Stimulated activated CD8-positive, alpha-beta memory T cell treated with anti-CD3 and anti-CD28 coated beads, Interleukin-12 subunit alpha, Interleukin-12 subunit beta, amount 100 ng/mL, for 1 hour (primary cell): ENCODE results near the gene TCF25.
"Not testable (repeated sequence)": the region's sequence is repeated elsewhere in the genome, so short reads cannot be mapped to it uniquely, and the experiment has no call there.

Experiments used
- DNase-seq: peaks from one replicate; pipeline ENCODE4 v3.0.0-alpha.2; 2020; ENCODE audit warnings: low read depth

Gene TCF25

GRCh38 chr16:89921131-89921701 is 47.8 kb downstream of the TCF25 start:
- DNase-seq = no peak

GRCh38 chr16:89921702-89922476 is 48.5 kb downstream of the TCF25 start:
- no peak for DNase-seq

DNA sequence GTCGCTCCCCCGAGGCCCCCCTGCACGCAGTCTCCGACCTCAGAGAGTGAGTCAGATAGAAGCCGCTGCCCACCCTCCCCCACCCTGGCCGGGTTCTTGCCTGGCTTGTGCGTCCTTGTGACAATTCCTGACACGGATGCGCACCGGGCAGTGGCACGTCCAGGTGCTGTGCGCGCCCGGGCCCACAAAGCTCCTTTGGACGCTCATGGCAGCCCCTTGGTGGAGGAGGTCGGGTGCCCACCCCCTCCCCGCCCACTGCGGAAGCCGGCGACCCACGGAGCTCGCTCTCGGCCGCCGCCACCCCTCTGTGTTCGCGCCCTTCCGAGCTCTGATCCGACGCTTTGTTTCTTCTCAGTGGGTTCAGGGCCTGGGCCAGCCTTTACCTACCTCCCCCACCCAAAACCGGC is 49.1 kb downstream of the TCF25 start:
- DNase-seq = no peak

DNA sequence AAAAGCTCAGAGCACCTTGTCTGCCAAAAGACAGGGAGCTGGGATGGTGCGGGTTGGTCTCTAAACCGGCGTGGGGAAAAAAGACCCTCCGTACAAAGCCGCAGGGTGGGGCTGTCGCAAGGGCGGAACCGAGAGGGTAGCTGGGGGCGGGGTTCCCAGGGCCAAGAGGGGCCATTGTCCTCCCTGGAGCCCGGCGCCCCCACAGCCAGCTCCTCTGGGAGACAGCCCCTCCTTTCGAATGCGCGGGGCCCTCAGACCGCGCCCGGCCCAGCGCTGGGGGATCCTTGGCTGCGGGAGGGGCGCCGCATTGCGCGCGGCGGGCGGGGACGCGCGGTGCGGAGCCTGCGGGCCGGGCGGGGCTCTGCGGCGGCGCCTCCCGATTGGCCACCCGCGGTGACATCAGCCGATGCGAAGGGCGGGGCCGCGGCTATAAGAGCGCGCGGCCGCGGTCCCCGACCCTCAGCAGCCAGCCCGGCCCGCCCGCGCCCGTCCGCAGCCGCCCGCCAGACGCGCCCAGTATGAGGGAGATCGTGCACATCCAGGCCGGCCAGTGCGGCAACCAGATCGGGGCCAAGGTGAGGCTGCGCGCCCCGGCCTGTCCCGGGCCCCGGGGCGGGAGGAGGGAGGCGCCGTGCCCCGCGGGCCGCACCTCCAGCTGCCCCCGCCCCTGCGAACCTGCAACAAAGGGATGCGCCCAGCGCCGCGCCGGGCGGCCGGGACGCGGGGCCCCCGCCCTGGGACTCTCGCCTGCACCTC is 49.7 kb downstream of the TCF25 start, which contains the start of gene TUBB3:
TSS of gene TUBB3 (plus strand) at position 459 of the 756 bp plus-strand sequence. CDS start at position 519, 60 bp downstream.
- DNase-seq = no peak

GRCh38 chr16:89923640-89924296 is 50.4 kb downstream of the TCF25 start:
- DNase-seq = no peak

- no peak for DNase-seq
Observed at GRCh38 chr16:89924297-89924924, 51.0 kb downstream of the TCF25 start.

GRCh38 chr16:89924925-89925307 is 51.5 kb downstream of the TCF25 start:
- no peak for DNase-seq

DNA sequence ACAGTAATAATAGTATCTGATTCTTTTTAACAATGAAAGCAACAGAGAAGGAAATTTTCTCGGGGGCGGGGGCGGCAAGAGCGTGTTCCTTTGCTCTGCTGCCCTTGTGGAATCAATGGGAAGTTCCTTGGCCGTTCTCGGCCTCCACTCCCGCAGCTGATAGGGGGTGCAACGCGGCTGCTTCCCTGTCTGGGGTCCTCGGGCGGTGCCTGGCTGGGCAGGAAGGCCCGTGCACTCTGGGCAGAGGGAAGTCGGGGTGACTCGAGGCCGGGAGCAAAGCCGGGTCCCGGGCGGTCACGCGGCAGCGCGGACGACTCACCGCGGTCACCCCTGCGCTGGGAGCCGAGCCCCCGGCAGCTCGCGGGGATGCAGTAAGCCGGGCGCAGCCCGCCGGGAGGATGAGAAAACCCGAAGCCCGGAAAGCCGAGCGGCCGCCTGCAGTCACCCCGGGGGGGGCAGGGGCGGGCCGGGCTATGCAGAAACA is 52.2 kb downstream of the TCF25 start:
- no peak for DNase-seq

GRCh38 chr16:89931305-89931896 is 58.0 kb downstream of the TCF25 start:
- no peak for DNase-seq

DNA sequence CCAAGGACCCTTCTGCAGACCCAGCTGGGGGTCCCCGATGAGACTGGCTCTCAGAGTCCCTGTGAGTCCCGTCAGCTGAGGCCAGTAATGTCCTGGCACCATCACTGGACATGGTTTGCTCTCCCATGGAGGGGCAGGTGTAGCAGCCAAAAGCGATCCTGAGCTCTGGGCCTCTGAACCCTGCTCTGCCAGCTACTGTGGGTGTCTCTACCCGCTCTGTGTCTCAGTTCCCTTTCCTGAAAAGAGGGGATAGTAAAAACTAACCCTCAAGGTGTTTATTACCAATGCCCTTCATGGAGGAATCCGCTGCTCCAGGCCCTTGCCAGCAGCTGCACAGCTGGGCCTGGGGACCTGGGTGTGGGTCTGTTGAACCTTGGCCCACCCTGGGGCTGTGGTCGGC is 58.6 kb downstream of the TCF25 start:
- DNase-seq = no peak

- not testable (repeated sequence) for DNase-seq
Observed at GRCh38 chr16:89934019-89934418, 60.6 kb downstream of the TCF25 start.

DNA sequence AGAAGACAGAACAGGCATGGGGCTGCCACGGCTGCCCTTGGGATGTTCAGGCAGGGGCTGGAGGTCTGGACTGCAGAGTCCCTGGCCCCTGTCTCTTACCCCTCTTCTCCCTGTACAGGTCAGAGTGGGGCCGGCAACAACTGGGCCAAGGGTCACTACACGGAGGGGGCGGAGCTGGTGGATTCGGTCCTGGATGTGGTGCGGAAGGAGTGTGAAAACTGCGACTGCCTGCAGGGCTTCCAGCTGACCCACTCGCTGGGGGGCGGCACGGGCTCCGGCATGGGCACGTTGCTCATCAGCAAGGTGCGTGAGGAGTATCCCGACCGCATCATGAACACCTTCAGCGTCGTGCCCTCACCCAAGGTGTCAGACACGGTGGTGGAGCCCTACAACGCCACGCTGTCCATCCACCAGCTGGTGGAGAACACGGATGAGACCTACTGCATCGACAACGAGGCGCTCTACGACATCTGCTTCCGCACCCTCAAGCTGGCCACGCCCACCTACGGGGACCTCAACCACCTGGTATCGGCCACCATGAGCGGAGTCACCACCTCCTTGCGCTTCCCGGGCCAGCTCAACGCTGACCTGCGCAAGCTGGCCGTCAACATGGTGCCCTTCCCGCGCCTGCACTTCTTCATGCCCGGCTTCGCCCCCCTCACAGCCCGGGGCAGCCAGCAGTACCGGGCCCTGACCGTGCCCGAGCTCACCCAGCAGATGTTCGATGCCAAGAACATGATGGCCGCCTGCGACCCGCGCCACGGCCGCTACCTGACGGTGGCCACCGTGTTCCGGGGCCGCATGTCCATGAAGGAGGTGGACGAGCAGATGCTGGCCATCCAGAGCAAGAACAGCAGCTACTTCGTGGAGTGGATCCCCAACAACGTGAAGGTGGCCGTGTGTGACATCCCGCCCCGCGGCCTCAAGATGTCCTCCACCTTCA is 61.5 kb downstream of the TCF25 start:
- DNase-seq = no peak

DNA sequence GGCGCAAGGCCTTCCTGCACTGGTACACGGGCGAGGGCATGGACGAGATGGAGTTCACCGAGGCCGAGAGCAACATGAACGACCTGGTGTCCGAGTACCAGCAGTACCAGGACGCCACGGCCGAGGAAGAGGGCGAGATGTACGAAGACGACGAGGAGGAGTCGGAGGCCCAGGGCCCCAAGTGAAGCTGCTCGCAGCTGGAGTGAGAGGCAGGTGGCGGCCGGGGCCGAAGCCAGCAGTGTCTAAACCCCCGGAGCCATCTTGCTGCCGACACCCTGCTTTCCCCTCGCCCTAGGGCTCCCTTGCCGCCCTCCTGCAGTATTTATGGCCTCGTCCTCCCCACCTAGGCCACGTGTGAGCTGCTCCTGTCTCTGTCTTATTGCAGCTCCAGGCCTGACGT is 62.2 kb downstream of the TCF25 start:
- DNase-seq = not testable (repeated sequence)

- DNase-seq = no peak
Observed at GRCh38 chr16:89936034-89936433, 62.6 kb downstream of the TCF25 start.

DNA sequence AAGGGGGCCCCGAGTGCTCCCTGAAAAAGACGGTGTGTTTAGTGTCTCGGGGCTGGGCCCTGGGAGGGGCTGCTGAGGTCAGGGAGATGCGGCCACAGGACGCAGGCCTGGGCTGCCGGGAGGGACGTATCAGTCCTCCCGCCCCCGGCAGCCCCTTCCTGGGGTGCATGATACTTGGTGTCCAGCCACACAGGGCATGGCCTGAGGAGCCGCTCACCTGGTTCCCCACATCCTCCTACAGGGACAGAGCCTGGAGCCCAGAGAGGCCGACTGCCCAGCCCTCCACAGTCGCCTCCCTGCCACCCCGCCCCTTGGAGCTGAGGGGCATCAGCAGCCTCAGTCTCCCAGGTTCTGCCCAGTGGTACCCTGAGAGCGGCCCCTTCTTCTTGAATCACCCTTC is 63.1 kb downstream of the TCF25 start:
- DNase-seq = no peak

GRCh38 chr16:89936981-89937380 is 63.6 kb downstream of the TCF25 start:
- no peak for DNase-seq

- no peak for DNase-seq
Observed at GRCh38 chr16:89938175-89938885, 64.9 kb downstream of the TCF25 start.

- no peak for DNase-seq
Observed at GRCh38 chr16:89944773-89945172, 71.4 kb downstream of the TCF25 start.

- no peak for DNase-seq
Observed at GRCh38 chr16:89945654-89946053, 72.3 kb downstream of the TCF25 start.

GRCh38 chr16:89946515-89946914 is 73.1 kb downstream of the TCF25 start:
- no peak for DNase-seq
